Tibial artery (tissue), 4 donors: ENCODE data around the gene MIDN.
"Not testable (repeated sequence)": the region's sequence is repeated elsewhere in the genome, so short reads cannot be mapped to it uniquely, and the experiment has no call there.

ENCODE experiments used
- DNase-seq, 2 donors: peaks; one replicate each; pipeline ENCODE4 v3.0.0-alpha.2; 2019
- H3K27ac ChIP-seq, 2 donors: fragments of 200-600 bp; sonication (generic) in 1 of 2; 1 replicate in 1 of 2; 2 replicates in 1 of 2; pipeline ENCODE4 v1.5.1; 2018 to 2019; ENCODE audit warnings: mild to moderate bottlenecking in 1 of 2
- H3K27me3 ChIP-seq, 2 donors: fragments of 200-600 bp; sonication (generic) in 1 of 2; one replicate each; pipeline versions ENCODE4 v1.5.1 to v1.6.0; 2016 to 2019
- H3K36me3 ChIP-seq, 3 donors: fragments of 200-600 bp; sonication (generic) in 2 of 3; one replicate each; pipeline ENCODE4 v1.5.1; 2016 to 2019; ENCODE audit warnings: mild to moderate bottlenecking in 2 of 3
- H3K4me1 ChIP-seq, 4 donors: fragments of 200-600 bp; sonication (generic) in 2 of 4; 1 replicate in 3 of 4; 2 replicates in 1 of 4; pipeline ENCODE4 v1.5.1; 2016 to 2019
- H3K4me3 ChIP-seq, 2 donors: fragments of 200-600 bp; sonication (generic) in 1 of 2; 1 replicate in 1 of 2; 2 replicates in 1 of 2; pipeline ENCODE4 v1.5.1; 2018 to 2019; ENCODE audit warnings: mild to moderate bottlenecking in 2 of 2
- H3K9me3 ChIP-seq, 3 donors: fragments of 200-600 bp; sonication (generic) in 1 of 3; one replicate each; pipeline ENCODE4 v1.5.1; 2016 to 2019
- CTCF ChIP-seq, 2 experiments: fragments of 200-600 bp in 1 of 2; fragments of 450-650 bp in 1 of 2; IDR thresholded peaks; one replicate each; pipeline ENCODE4 v1.5.1; 2017 to 2019; ENCODE audit warnings: antibody characterized with exemption in 2 of 2, mild to moderate bottlenecking in 1 of 2, moderate library complexity in 1 of 2
- intact Hi-C: fragments of 100-400 bp; cut with DNase I; formaldehyde crosslinking; loops from one replicate; pipeline ENCODE4 v1.15.0; 2023; ENCODE audit warnings: low total_unique reads

Gene MIDN

GRCh38 chr19:1245494-1246264, 2.7 kb upstream of the MIDN start:
- peaks cover 11 to 69% (median 65%) of the 10 kb centered on the region in 4 donors for H3K4me1 ChIP-seq
- no peak for TF ChIP-seq CTCF (IDR thresholded peaks at IDR 0.05)
- peak overlapping the region; percentile 98 to 99 for H3K27ac ChIP-seq
- H3K4me3 ChIP-seq: peak overlapping the region; percentile 6 to 32
- peaks cover 0 to 5% (median 4%) of the 10 kb centered on the region in 3 donors for H3K36me3 ChIP-seq
- DNase-seq: peak in 1 of 2 donors; percentile 96
- no peaks in the 10 kb centered on the region for H3K9me3 ChIP-seq
- intact Hi-C loops: no loop called here
- no peaks in the 10 kb centered on the region for H3K27me3 ChIP-seq

GRCh38 chr19:1246265-1247087, 1.9 kb upstream of the MIDN start:
- peaks cover 4 to 63% (median 60%) of the 10 kb centered on the region in 4 donors for H3K4me1 ChIP-seq
- DNase-seq, H3K36me3 ChIP-seq, H3K4me3 ChIP-seq, intact Hi-C loops, H3K27me3 ChIP-seq, H3K9me3 ChIP-seq: not testable (repeated sequence)
- peak overlapping the region; percentile 98 to 99 for H3K27ac ChIP-seq

- Histone ChIP-seq H3K36me3 (peaks cover 4 to 15% (median 14%) of the 10 kb centered on the region in 3 donors), H3K9me3 (no peaks in the 10 kb centered on the region), H3K27ac (peak overlapping the region; percentile 98 to 99), H3K4me3 (peak overlapping the region; percentile 67 to 94), H3K27me3 (no peaks in the 10 kb centered on the region), H3K4me1 (peaks cover 4 to 67% (median 60%) of the 10 kb centered on the region in 4 donors)
- DNase-seq: no peak
- no peak for TF ChIP-seq CTCF (IDR thresholded peaks at IDR 0.05)
- intact Hi-C loops: no loop called here
Observed at GRCh38 chr19:1247748-1248138, 640 bp upstream of the MIDN start.

GRCh38 chr19:1248786-1249297, 459 bp downstream of the MIDN start:
- Histone ChIP-seq H3K36me3 (peaks cover 4 to 19% (median 15%) of the 10 kb centered on the region in 3 donors), H3K27ac (peak overlapping the region; percentile 98 to 99), H3K4me3 (peak overlapping the region; percentile 67 to 94), H3K4me1 (peaks cover 7 to 67% (median 55%) of the 10 kb centered on the region in 4 donors), H3K9me3 (no peaks in the 10 kb centered on the region), H3K27me3 (no peaks in the 10 kb centered on the region)
- peak; percentile 84 to 99 for TF ChIP-seq CTCF (IDR thresholded peaks at IDR 0.05)
- peak; percentile 71 to 89 for DNase-seq
- intact Hi-C loops: no loop called here

- Histone ChIP-seq H3K27ac (peak overlapping the region; percentile 98 to 99), H3K27me3 (no peaks in the 10 kb centered on the region), H3K4me1 (peaks cover 11 to 67% (median 55%) of the 10 kb centered on the region in 4 donors), H3K4me3 (peak overlapping the region; percentile 67 to 94), H3K9me3 (no peaks in the 10 kb centered on the region), H3K36me3 (peaks cover 10 to 25% (median 17%) of the 10 kb centered on the region in 3 donors)
- TF ChIP-seq CTCF (IDR thresholded peaks at IDR 0.05): no peak
- intact Hi-C loops: no loop called here
- peak; percentile 97 to 98 for DNase-seq
Observed at GRCh38 chr19:1249298-1249989, 1.1 kb downstream of the MIDN start.
